HG03066 (cell line): ENCODE data around the gene HPN.
"Not testable (repeated sequence)": the region's sequence is repeated elsewhere in the genome, so short reads cannot be mapped to it uniquely, and the experiment has no call there.

Experiments
- ATAC-seq: cut with Tn5 transposase; IDR thresholded peaks from one replicate; pipeline ENCODE4 v1.9.1; 2021; ENCODE audit warnings: low read depth; ENCODE audit not compliant: unreplicated experiment

HPN gene

DNA sequence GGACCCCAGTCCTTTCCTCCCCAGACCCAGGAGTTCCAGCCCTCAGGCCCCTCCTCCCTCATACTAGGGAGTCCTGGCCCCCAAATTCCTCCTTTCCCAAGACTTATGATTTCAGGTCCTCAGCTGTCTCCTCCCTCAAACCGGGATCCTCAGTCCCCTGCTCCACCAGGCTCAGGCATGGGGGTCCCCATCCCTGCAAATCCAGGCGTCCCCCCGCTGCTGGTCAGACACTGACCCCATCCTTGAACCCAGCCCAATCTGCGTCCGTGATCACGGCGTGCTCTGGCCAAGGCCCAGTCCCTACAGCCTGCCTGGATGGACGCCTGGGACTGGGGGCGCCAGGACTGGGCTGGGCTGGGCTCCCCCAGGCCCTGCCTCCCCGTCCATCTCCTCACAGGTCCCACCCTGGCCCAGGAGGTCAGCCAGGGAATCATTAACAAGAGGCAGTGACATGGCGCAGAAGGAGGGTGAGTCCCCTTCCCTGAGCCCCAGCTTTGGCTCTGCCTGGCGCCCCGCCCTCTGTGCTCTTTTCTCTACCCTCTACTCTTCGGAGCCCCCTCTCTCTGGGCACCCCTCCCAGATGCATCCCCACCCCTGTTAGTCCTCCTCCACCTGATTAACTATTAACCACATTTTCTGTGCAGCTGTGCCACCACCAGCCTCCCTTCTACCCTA, 672 bp downstream of the HPN start:
- ATAC-seq = no peak

GRCh38 chr19:35042954-35043604, 1.6 kb downstream of the HPN start:
- ATAC-seq = no peak

DNA sequence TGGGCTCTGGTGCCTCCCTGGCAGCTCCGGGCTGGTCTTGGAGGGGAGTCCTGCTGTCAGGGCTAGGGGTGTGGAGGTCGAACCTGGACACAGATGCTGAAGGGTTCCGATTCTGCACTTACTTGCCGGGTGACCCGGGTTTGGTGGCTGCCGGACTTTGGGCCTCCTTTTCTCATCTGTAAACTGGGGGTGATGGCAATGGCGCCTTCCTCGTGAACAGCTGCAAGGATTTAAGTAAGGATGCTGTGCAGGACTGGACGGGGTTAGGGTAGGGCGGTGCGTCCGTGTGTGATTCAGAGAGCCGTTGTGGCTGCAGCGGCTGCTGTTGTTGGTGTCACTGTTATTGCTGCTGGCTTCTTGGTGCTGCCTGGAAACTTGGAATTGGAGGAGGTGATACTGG, 2.4 kb downstream of the HPN start:
- no peak for ATAC-seq

DNA sequence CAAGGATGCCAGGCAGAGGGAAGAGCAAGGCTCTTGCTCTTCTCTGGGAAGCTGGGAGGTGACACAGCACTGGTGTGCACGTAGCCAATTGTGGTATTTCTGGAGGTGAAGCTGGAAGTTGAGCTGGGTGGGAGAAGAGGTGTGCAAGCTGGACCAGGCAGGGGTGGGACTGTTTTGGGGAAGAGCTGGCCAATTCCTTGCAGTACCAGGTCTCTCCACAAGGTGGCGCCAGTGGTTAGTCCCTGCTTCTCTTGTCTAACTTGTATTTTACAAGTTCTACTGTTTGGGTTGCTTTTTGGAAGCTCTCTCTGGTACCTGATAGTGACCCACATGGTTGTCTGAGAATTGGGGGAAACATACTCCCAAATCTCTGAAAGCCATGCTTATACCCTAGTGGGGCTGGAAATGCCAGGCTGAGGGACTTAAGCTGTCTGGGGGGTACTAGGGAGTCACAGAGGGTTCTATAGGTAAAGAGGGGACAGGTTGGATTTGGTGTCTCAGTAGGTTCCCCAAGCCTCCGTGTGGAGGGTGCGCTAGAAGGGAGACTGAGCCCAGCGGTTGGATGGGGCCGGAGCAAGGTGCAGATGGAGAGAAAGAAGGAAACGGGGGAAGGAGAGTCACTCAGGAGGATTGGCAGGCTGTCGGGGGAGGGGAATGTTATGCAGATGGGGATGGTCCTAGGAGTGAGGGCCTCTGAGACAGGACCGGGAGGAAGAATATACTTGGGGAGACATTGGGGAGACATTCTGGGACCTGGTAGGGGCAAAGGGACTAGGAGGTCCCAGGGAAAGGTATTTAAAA, 3.0 kb downstream of the HPN start:
- ATAC-seq = no peak

DNA sequence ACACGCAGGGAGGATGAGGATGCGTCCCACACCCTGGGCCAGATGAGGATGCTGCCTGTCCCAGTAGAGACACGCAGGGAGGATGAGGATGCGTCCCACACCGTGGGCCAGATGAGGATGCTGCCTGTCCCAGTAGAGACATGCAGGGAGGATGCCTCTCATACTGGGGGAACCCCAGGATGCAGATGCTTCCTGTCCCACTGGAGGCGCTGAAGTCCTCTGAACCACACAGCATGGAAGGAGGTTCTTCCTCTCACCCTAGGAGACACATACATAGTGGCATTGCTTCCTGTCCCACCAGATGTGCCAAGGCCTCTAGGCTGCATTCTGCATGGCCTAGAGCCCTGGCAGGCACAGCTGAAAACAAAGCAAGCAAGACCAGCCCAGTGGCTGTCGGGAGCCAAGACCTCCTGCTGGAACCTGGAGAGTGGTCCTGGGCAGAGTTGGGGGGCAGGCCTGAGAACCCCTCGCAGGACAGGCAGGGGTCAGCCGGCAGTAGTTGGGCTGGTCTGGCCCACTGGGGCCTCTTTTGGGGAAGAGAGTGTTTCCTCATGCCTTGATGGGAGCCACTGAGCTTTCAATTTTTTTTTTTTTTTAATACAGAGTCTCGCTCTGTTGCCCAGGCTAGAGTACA, 4.3 kb downstream of the HPN start:
- no peak for ATAC-seq

- no peak for ATAC-seq
These were observed 4.9 kb downstream of the HPN start for GRCh38 chr19:35046461-35046860.

DNA sequence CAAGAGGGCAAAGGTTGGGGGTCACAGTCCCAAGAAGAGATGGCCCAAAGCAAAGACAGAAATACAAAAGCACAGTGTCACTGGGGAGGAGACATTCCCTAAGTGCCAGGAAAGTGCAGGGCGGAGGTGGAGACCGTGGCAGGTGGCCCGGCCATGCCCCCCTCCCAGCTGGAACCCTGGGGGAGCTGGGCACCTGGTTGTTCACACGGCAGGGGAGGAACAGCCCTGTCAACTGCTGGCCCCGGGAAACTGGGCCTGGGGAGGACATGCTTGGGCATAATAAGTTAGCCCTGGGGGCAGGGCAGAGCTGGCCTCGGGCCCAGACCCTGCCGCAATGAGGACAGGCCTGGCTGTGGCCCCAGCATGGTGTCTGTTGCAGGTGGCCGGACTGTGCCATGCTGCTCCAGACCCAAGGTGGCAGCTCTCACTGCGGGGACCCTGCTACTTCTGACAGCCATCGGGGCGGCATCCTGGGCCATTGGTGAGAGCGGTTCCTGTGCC, 7.4 kb downstream of the HPN start:
- ATAC-seq = no peak

DNA sequence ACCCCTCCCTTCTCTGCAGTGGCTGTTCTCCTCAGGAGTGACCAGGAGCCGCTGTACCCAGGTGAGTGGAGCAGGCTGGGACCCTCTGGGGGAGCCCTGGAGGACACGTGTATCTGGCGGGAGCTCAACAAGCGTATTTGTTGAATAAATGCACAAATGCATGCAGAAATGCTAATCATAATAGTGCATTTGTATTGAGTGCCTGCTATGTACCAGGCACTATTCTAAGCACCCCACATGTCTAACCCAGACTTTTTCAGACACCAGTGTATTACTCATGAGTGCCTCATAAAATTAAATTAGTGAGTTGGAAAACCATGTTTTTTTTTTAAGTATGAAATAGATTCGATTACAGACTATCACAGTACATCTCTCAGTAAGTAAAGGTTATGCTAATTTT, 7.9 kb downstream of the HPN start:
- ATAC-seq = no peak

DNA sequence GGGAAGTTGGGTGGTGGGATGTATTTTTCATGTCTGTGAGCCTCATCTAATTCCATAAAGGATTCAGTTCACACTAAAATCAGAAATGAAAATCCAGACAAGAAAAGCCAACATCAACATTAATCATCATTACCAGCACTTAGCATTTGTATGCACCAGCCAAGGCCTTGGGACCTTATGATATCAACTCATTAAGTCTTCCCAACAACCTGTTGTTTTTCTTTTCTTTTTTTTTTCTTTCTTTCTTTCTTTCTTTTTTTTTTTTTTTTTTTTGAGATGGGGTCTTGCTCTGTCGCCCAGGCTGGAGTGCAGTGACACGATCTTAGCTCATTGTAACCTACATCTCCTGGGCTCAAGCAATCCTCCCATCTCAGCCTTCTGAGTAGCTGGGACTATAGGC, 9.1 kb downstream of the HPN start:
- ATAC-seq = not testable (repeated sequence)

GRCh38 chr19:35051268-35051667, 9.7 kb downstream of the HPN start:
- ATAC-seq = not testable (repeated sequence)

DNA sequence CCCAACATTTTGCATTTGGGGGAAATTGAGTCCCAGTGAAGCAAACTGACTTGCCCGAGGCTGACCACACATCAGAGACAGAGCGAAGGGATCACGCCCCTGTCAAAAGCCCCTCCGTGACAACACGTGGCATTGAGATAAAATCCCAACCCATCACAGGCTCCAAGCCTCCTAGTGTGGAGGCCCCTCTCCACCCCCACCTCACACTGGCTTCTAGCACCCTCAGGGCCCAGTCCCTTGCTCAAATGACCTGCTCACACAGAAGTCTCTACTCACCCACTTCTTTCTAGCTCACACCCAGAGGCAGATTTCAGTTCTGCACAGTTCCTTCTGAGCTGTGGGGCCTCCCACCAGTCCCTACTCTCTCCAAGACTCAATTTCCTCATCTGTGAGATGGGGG, 10.3 kb downstream of the HPN start:
- no peak for ATAC-seq

GRCh38 chr19:35052599-35053190, 11.2 kb downstream of the HPN start:
- ATAC-seq = no peak

DNA sequence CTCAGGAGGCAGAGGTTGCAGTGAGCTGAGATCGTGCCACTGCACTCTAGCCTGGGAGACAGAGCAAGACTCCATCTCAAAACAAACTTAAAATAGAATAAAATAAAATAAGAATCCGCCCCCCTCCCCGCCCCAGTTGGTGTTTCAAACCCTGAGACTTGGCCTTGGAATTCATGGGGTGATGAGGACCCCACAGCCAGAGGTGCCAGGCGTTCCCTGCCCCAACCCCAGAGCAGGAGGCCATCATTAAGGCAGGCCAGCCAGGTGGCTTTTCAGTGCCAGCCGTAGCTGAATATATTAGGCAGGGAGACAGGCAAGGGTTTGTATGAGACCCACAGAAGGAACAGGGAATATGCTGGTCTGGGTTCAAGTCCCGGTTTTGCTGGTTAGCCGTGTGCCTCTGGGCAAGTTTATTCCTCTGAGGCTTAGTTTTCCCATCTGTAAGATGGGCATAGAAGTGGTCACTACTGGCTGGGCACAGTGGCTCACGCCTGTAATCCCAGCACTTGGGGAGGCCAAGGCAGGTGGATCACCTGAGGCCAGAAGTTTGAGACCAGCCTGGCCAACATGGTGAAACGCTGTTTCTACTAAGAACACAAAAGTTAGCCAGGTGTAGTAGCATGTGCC, 12.3 kb downstream of the HPN start:
- no peak for ATAC-seq

DNA sequence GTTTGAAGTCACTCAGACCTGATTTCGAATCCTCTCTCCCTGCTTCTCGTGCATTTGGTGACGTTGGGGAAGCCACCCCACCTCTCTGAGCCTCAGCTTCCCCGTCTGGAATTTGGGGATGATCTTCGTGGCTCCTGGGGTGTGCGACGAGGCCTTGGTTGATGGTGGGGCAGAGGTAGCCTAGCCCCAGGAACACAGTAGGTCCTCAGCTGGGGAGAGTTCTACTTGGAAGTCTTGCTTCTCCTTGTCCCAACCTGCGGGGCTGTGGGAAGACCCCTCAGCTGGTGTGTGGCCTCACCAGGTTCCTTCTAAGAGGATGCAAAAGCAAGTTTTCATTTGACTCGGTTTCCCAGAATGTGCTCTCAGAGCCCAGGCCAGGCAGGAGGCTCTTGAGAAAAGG, 13.1 kb downstream of the HPN start:
- no peak for ATAC-seq

GRCh38 chr19:35055715-35056179, 14.2 kb downstream of the HPN start:
- no peak for ATAC-seq

- no peak for ATAC-seq
These were observed 15.1 kb downstream of the HPN start for GRCh38 chr19:35056513-35057063.

DNA sequence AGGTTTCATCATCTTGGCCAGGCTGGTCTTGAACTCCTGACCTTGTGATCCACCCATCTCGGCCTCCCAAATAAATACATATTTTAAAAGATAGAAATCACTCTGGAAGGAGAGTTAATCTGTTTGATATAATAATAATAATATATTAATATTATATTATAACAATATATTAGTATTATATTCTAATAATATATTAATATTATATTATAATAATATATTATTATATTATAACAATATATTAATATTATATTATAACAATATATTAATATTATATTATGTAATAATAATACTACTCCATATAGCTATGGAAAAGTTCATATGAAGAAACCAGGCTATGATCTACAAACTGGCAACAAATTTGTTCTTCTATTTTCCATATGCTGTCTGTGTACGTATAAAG, 16.8 kb downstream of the HPN start:
- no peak for ATAC-seq

GRCh38 chr19:35059006-35059798, 17.7 kb downstream of the HPN start:
- no peak for ATAC-seq

- ATAC-seq = no peak
These were observed 18.2 kb downstream of the HPN start for GRCh38 chr19:35059799-35060091.
